Astrocyte (in vitro differentiated cells and primary cell): ENCODE measurements around the gene RTKN. TPM values are rescaled to one million over a fixed set of nuclear protein-coding genes. Genes with fewer than 3 reads are reported as not detected.

Experiments used
- DNase-seq: peaks from one replicate; pipeline ENCODE4 v3.0.0-alpha.2; 2010; ENCODE audit warnings: low read depth
- FAIRE-seq: peaks from 2 replicates; lab custom pipeline; 2011; peaks lifted over from hg19 to GRCh38; lab: Jason Lieb, UNC
- H2AFZ ChIP-seq: 2 replicates; pipeline ENCODE4 v1.6.0; 2012; ENCODE audit warnings: low read depth, low read length, inconsistent platforms
- H3K27ac ChIP-seq: 2 replicates; pipeline ENCODE4 v1.5.1; 2011; ENCODE audit warnings: low read depth, low read length, inconsistent platforms
- H3K27me3 ChIP-seq: 2 replicates; pipeline ENCODE4 v1.6.0; 2011; ENCODE audit warnings: low read length, inconsistent platforms; ENCODE audit not compliant: insufficient read depth
- H3K36me3 ChIP-seq: 2 replicates; pipeline ENCODE4 v1.5.1; 2011; ENCODE audit warnings: low read length, inconsistent platforms; ENCODE audit not compliant: insufficient read depth
- H3K4me1 ChIP-seq: 2 replicates; pipeline ENCODE4 v1.5.1; 2011; ENCODE audit warnings: low read length, inconsistent platforms; ENCODE audit not compliant: insufficient read depth
- H3K4me2 ChIP-seq: 2 replicates; pipeline ENCODE4 v1.6.0; 2012; ENCODE audit warnings: low read length, inconsistent platforms
- H3K4me3 ChIP-seq: 2 replicates; pipeline ENCODE4 v1.5.1; 2011; ENCODE audit warnings: low read depth, mild to moderate bottlenecking, low read length, inconsistent platforms; ENCODE audit not compliant: insufficient read depth
- H3K79me2 ChIP-seq: 2 replicates; pipeline ENCODE4 v1.6.0; 2012; ENCODE audit warnings: mild to moderate bottlenecking, low read length, inconsistent platforms; ENCODE audit not compliant: insufficient read depth
- H3K9ac ChIP-seq: 2 replicates; pipeline ENCODE4 v1.6.0; 2012; ENCODE audit warnings: mild to moderate bottlenecking, low read length, inconsistent platforms
- H3K9me3 ChIP-seq: 2 replicates; pipeline ENCODE4 v1.5.1; 2012; ENCODE audit warnings: low read depth, mild to moderate bottlenecking, low read length, inconsistent platforms; ENCODE audit not compliant: insufficient read depth
- H4K20me1 ChIP-seq: 2 replicates; pipeline ENCODE4 v1.6.0; 2012; ENCODE audit warnings: low read length, inconsistent platforms; ENCODE audit not compliant: insufficient read depth
- H3K27ac Mint-ChIP-seq: one replicate; pipeline ENCODE4 v1.8.0; 2021; ENCODE audit warnings: mild to moderate bottlenecking, mixed read lengths; ENCODE audit not compliant: unreplicated experiment
- H3K27me3 Mint-ChIP-seq: one replicate; pipeline ENCODE4 v1.8.0; 2021; ENCODE audit warnings: low read depth, mixed read lengths; ENCODE audit not compliant: unreplicated experiment
- H3K36me3 Mint-ChIP-seq: one replicate; pipeline ENCODE4 v1.8.0; 2021; ENCODE audit warnings: low read depth, mixed read lengths; ENCODE audit not compliant: unreplicated experiment
- H3K4me1 Mint-ChIP-seq: one replicate; pipeline ENCODE4 v1.8.0; 2021; ENCODE audit warnings: low read depth, mixed read lengths; ENCODE audit not compliant: unreplicated experiment
- H3K4me3 Mint-ChIP-seq: one replicate; pipeline ENCODE4 v1.8.0; 2021; ENCODE audit warnings: mild to moderate bottlenecking, moderate library complexity, mixed read lengths; ENCODE audit not compliant: unreplicated experiment
- H3K9me3 Mint-ChIP-seq: one replicate; pipeline ENCODE4 v1.8.0; 2021; ENCODE audit warnings: mild to moderate bottlenecking, mixed read lengths; ENCODE audit not compliant: unreplicated experiment
- CTCF ChIP-seq: IDR thresholded peaks from 2 replicates; pipeline ENCODE4 v1.5.1; 2011; ENCODE audit warnings: low read depth, mild to moderate bottlenecking, inconsistent platforms, low read length, moderate library complexity; ENCODE audit not compliant: insufficient read depth
- EZH2 ChIP-seq: IDR thresholded peaks from 2 replicates; pipeline ENCODE4 v1.6.1; 2012; ENCODE audit warnings: mild to moderate bottlenecking, low read length, inconsistent platforms; ENCODE audit not compliant: insufficient read depth
- total RNA-seq: library from RNA; stranded (reverse); gene quantifications from 2 replicates; pipeline ENCODE4 v1.2.1, GENCODE V29; 2021

The RTKN gene
- total RNA-seq, 1 donor from 2014 or later = 41.6 TPM

GRCh38 chr2:74439373-74439772, 2.4 kb downstream of the RTKN start:
- Histone ChIP-seq H3K4me3 (peak overlapping the region; percentile 75), H3K79me2 (peaks cover 30% of the 10 kb centered on the region), H3K4me2 (peak overlapping the region; percentile 96), H3K36me3 (no peaks in the 10 kb centered on the region), H3K9ac (peak overlapping the region; percentile 81), H3K27ac (no peak overlapping the region), H3K4me1 (peaks cover 46% of the 10 kb centered on the region), H3K9me3 (no peaks in the 10 kb centered on the region), H4K20me1 (peaks cover 38% of the 10 kb centered on the region), H3K27me3 (peaks cover 10% of the 10 kb centered on the region), H2AFZ (peak overlapping the region; percentile 80)
- DNase-seq (no peak), FAIRE-seq (no peak)
- peaks cover 25% of the 10 kb centered on the region for H3K4me1 Mint-ChIP-seq
- H3K27me3 Mint-ChIP-seq = peaks cover 1% of the 10 kb centered on the region
- no peak for TF ChIP-seq EZH2
- TF ChIP-seq CTCF = no peak
- H3K9me3 Mint-ChIP-seq = no peaks in the 10 kb centered on the region
- H3K4me3 Mint-ChIP-seq = peak overlapping the region; percentile 90
- peaks cover 6% of the 10 kb centered on the region for H3K36me3 Mint-ChIP-seq
- H3K27ac Mint-ChIP-seq = peak overlapping the region; percentile 88

- Histone ChIP-seq H3K27ac (no peak overlapping the region), H3K27me3 (peaks cover 10% of the 10 kb centered on the region), H4K20me1 (peaks cover 38% of the 10 kb centered on the region), H3K4me3 (no peak overlapping the region), H3K79me2 (peaks cover 30% of the 10 kb centered on the region), H3K9ac (no peak overlapping the region), H3K9me3 (no peaks in the 10 kb centered on the region), H2AFZ (no peak overlapping the region), H3K4me1 (peaks cover 39% of the 10 kb centered on the region), H3K4me2 (peak overlapping the region; percentile 29), H3K36me3 (no peaks in the 10 kb centered on the region)
- peak overlapping the region; percentile 90 for H3K4me3 Mint-ChIP-seq
- peaks cover 6% of the 10 kb centered on the region for H3K36me3 Mint-ChIP-seq
- peaks cover 24% of the 10 kb centered on the region for H3K4me1 Mint-ChIP-seq
- no peak for DNase-seq
- peaks cover 1% of the 10 kb centered on the region for H3K27me3 Mint-ChIP-seq
- H3K27ac Mint-ChIP-seq = peak overlapping the region; percentile 41
- FAIRE-seq = no peak
- no peak for TF ChIP-seq EZH2
- no peak for TF ChIP-seq CTCF
- no peaks in the 10 kb centered on the region for H3K9me3 Mint-ChIP-seq
Measured at GRCh38 chr2:74438248-74438647, 3.5 kb downstream of the RTKN start.

GRCh38 chr2:74436848-74437695, 4.7 kb downstream of the RTKN start:
- FAIRE-seq = no peak
- Mint-ChIP-seq H3K27ac (no peak overlapping the region), H3K36me3 (peaks cover 6% of the 10 kb centered on the region)

More at GRCh38 chr2:74436848-74437695, 4.7 kb downstream of the RTKN start:
- Histone ChIP-seq H3K4me3 (no peak overlapping the region), H3K9ac (peak overlapping the region; percentile 22), H4K20me1 (peaks cover 38% of the 10 kb centered on the region), H2AFZ (no peak overlapping the region), H3K4me1 (peaks cover 39% of the 10 kb centered on the region), H3K4me2 (peak overlapping the region; percentile 52), H3K27ac (no peak overlapping the region), H3K79me2 (peaks cover 30% of the 10 kb centered on the region), H3K9me3 (no peaks in the 10 kb centered on the region), H3K27me3 (peaks cover 9% of the 10 kb centered on the region), H3K36me3 (no peaks in the 10 kb centered on the region)
- no peak for DNase-seq
- Mint-ChIP-seq H3K9me3 (no peaks in the 10 kb centered on the region), H3K4me1 (peaks cover 24% of the 10 kb centered on the region), H3K27me3 (no peaks in the 10 kb centered on the region), H3K4me3 (no peak overlapping the region)
- no peak for TF ChIP-seq EZH2
- no peak for TF ChIP-seq CTCF
